Left renal cortex interstitium (tissue), 4 donors: ENCODE data around the gene TSPAN14. TPM values are rescaled to one million over a fixed set of nuclear protein-coding genes. Genes with fewer than 3 reads are reported as not detected.

Experiments
- DNase-seq, 4 donors: peaks; one replicate each; pipeline ENCODE4 v3.0.0-alpha.2; 2013; ENCODE audit warnings: low read depth in 4 of 4, low spot score in 2 of 4, missing footprints in 1 of 4
- polyA plus RNA-seq, 4 donors: library from polyadenylated mRNA; unstranded; fragments of 120-200 nt; gene quantifications; one replicate each; pipeline ENCODE4 v1.2.1, GENCODE V29; 2013; ENCODE audit not compliant: insufficient read length in 4 of 4

TSPAN14 gene
- polyA plus RNA-seq, 4 donors: 78.7 to 98.0 (median 91.3) TPM

- DNase-seq: no peak
These were observed 115.2 kb downstream of the TSPAN14 start for GRCh38 chr10:80569131-80569895.

GRCh38 chr10:80571352-80571751 is 117.2 kb downstream of the TSPAN14 start:
- DNase-seq: no peak

- DNase-seq: no peak
These were observed 125.2 kb downstream of the TSPAN14 start for GRCh38 chr10:80579181-80579763.

GRCh38 chr10:80579849-80580637 is 125.9 kb downstream of the TSPAN14 start:
- no peak for DNase-seq

GRCh38 chr10:80580638-80581468 is 126.7 kb downstream of the TSPAN14 start:
- DNase-seq: no peak

- DNase-seq: no peak
These were observed 127.3 kb downstream of the TSPAN14 start for GRCh38 chr10:80581469-80581835.

GRCh38 chr10:80582286-80582960 is 128.3 kb downstream of the TSPAN14 start:
- DNase-seq: no peak

Other genes with a start within 250 kb of the TSPAN14 start
- gene ANXA11, start 248.8 kb upstream of the TSPAN14 start, polyA plus RNA-seq: 100 to 1,000 TPM; 119 to 153 (median 135) TPM
- gene MAT1A, start 164.7 kb upstream of the TSPAN14 start, polyA plus RNA-seq: 1 to 10 TPM in 1 of 4 donors, under 1 TPM in 3; 0.87 to 2.1 (median 0.94) TPM
- gene DYDC1, start 97.6 kb upstream of the TSPAN14 start, polyA plus RNA-seq: under 1 TPM in 2 of 4 donors, not detected in 2; 0.17 to 0.76 TPM
- 1 to 10 TPM; 1.4 to 2.7 (median 1.6) TPM for gene DYDC2, start 97.5 kb upstream of the TSPAN14 start, polyA plus RNA-seq
- 100 to 1,000 TPM; 110 to 132 (median 122) TPM for gene PRXL2A, start 45.8 kb upstream of the TSPAN14 start, polyA plus RNA-seq
- under 1 TPM; 0.08 to 0.14 (median 0.11) TPM for gene SH2D4B, start 83.6 kb downstream of the TSPAN14 start, polyA plus RNA-seq